LNCaP clone FGC (cell line): Measurements from ENCODE around the gene SGSM1.
A peak's percentile ranks its signal among the peaks of the same experiment; 100 is the strongest.

Experiments used
- DNase-seq: peaks from one replicate; pipeline ENCODE4 v3.0.0-alpha.2; 2011; ENCODE audit warnings: low read depth
- H3K4me3 ChIP-seq: 2 replicates; pipeline ENCODE4 v1.5.1; 2011; ENCODE audit warnings: mild to moderate bottlenecking, low read depth, low read length, control low read depth
- TF ChIP-seq, protein P1 (sequence below): IDR thresholded peaks from 2 replicates; pipeline ENCODE4 v1.5.1; 2012; ENCODE audit warnings: mild to moderate bottlenecking; ENCODE audit not compliant: control insufficient read depth, insufficient read depth; ENCODE audit errors: extremely low read depth

SGSM1 gene

DNA sequence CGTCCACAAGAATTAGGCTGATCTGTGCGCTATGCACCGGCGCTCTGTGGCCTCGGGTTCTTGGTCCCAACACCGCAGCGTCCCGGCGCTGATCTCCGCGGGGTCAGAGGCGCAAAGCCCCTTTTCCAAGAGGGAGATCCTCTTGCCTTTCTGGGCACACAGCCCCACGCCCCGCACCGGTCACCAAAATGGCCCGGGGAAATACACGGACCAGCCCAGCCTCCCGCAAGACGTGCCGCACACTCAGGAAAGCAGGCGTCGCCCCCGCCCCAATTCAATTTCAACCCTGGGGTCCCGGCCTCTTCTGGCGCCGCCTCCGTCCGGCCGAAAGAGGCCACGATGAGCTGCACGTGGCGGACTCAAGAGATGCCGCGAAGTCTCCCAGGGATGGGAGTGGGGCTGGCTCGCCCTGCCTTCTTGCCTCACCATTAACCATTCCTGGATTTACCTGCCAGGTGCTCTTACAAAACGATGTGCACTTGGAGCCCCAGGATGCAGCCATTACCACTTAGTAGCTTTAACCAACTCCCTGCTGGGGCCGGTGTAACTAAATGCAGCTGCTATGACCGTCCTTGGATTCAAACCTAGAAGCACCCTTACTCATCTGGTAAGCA lies 42.0 kb upstream of the SGSM1 start:
- H3K4me3 ChIP-seq: no peak overlapping the region
- no peak for DNase-seq
- TF ChIP-seq, protein P1, sequence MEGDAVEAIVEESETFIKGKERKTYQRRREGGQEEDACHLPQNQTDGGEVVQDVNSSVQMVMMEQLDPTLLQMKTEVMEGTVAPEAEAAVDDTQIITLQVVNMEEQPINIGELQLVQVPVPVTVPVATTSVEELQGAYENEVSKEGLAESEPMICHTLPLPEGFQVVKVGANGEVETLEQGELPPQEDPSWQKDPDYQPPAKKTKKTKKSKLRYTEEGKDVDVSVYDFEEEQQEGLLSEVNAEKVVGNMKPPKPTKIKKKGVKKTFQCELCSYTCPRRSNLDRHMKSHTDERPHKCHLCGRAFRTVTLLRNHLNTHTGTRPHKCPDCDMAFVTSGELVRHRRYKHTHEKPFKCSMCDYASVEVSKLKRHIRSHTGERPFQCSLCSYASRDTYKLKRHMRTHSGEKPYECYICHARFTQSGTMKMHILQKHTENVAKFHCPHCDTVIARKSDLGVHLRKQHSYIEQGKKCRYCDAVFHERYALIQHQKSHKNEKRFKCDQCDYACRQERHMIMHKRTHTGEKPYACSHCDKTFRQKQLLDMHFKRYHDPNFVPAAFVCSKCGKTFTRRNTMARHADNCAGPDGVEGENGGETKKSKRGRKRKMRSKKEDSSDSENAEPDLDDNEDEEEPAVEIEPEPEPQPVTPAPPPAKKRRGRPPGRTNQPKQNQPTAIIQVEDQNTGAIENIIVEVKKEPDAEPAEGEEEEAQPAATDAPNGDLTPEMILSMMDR: no peak

DNA sequence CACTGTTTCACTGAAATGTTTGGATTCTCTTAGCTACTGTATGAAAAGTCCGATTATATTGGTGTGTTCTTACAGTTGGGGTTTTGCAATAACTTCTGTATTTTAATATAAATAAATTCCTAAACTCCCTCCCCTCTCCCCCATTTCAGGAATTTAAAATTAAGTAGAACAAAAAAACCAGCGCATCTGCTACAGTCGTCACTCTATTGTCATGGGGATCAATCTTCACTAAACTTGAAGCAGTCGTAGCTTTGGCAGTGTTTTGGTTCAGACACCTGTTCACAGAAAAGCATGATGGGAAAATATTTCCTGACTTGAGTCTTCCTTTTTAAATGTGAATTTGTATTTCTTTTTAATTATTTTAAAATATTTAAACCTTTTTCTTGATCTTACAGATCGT lies 40.8 kb upstream of the SGSM1 start:
- TF ChIP-seq, protein P1: no peak
- H3K4me3 ChIP-seq: no peak overlapping the region
- no peak for DNase-seq

DNA sequence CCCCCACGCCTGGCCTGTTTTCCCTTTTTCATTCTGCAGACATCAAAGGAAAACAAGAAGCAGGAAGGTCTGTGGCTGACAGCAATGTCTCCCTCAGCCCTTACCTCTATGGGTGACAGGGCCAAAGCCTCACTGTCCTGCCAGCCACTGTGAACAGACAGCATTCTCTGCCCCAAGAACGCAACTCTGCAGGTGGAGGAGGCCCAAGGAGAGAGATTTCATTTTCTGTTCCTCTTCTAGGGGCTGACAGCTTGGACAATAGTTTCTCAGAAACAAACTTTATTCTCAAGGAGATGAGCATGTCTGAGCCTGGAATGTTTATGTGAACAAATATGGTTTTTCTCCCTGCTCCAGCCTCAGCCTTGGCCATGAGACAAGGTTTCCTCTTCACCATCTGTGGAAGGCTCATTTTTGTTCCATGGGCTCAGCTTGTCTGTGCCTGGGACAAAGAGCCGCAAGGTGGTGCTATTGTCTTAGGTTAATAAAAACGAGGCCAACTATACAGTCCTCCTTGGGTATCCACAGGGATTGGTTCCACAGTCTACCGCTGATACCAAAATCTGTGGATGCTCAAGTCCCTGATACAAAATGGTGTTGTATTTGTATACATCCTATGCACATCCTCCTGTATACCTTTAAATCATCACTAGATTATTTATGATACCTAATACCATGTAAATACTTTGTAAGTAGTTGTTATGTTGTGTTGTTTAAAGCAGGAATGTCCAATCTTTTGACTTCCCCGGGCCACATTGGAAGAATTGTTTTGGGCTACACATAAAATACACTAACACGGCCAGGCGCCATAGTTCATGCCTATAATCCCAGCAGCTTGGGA lies 37.3 kb upstream of the SGSM1 start:
- no peak overlapping the region for H3K4me3 ChIP-seq
- TF ChIP-seq, protein P1: peak; percentile 87
- DNase-seq: peak; percentile 32

DNA sequence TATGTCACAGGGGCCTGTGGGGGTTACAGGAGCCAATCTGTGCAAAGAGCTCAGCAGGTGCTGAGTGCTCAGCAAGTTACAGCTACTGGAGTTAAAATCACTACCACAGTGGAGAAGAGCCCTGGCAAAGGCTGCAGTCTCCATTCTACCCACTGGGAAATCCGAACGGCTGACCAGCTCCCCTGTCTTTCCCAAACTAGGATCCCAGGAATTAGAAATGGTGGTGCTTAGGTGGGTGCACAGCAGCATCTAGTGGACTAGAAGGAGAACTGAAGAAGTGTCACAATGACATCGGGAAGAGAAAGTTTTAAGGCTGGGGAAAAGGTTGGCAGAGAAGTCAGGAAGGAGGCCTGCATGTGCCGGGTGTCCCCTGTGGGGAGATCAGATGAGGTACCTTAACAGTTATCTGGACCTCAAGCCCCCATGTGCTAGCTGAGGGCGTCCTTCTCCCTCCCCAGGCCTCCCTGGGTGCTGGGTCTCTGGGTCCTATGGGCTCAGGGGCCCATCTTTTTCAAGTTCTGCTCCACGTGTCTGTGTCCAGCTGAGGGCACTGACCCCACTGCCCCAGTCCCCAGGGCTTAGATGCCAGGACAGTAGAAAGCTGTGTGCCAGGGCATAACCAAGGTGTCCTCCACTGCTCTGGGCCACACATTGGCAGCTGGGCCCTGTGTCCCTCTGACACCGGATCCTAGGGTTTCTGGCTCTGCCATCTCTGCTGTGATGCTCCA lies 33.4 kb upstream of the SGSM1 start:
- DNase-seq: no peak
- TF ChIP-seq, protein P1: peak; percentile 55
- no peak overlapping the region for H3K4me3 ChIP-seq

DNA sequence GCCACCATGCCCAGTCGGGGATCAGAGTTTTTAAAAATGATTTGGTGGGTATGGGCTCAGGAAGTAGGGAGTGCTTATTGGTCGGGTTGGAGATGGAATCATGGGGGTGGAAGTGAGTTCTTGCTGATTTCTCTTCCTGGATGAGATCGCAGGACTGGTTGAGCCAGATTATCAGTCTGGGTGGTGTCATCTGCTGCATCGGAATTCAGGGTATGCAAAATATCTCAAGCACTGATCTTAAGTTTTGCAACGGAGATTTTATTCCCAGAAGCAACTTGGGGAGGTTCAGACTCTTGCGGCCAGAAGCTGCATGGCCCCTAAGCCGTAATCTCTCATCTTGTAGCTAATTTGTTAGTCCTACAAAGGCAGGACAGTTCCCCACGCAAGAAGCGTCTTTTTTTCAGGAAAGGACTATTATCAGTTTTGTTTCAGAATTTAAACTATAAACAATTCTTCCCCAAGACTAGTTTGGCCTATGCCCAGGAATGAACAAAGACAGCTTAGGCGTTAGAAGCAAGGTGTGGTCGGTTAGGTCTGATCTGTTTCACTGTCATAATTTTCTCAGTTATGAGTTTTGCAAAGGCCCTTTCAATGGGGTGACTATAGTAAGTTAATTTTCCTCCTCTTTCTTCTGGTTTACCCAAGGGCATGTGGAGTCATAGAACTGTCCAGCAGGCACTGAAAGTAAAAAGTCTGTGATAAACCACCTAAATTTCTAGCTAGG lies 30.1 kb upstream of the SGSM1 start:
- TF ChIP-seq, protein P1: no peak
- no peak overlapping the region for H3K4me3 ChIP-seq
- DNase-seq: no peak

DNA sequence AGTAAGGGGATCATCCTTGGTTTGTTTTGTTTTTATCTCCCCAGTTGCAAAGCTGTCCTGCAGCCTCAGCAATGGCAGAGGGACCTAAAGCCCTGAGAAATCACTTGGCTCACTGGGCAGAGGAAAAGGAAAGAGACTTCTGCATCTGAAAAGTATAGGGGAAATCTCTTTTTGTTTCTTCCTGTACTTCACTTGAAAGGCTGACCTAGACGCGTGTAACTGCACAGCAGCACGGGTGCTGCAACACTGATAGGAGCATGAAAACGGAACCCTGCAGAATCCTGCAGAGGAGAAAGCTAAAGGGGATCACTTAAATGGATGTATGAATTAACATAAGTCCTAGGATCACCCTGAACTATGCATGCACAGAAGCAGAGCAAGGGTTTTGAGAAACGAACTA lies 29.5 kb upstream of the SGSM1 start:
- DNase-seq: no peak
- TF ChIP-seq, protein P1: no peak
- no peak overlapping the region for H3K4me3 ChIP-seq
